Stimulated activated naive CD8-positive, alpha-beta T cell treated with anti-CD3 and anti-CD28 coated beads, Interleukin-15, Interleukin-2, amounts not matched to agents 100 U/mL and 50 U/mL, for 24 hours (primary cell): ENCODE results near the gene ENO1.
"Not testable (repeated sequence)": the region's sequence is repeated elsewhere in the genome, so short reads cannot be mapped to it uniquely, and the experiment has no call there.

Experiments used
- ATAC-seq: fragments of 150-1000 bp; cut with Tn5 transposase; one replicate; pipeline ENCODE4 v1.10.0; 2021
- DNase-seq: peaks from one replicate; pipeline ENCODE4 v3.0.0; 2021

ENO1 gene

DNA sequence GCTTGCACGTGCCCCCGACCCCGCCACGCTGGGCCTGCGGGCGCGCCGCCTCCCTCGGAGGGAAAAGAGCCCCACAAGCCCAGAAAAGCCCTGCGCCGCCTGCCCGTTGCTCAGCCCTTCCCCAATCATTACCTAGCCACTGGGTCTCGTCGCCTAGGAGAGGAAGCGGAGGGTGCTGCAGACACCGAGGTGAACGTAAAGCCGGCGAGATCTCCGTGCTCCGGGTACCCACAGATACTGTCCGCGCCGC, at the start of gene ENO1:
Gene ENO1 (minus strand): TSS at position 239 of the 250 bp plus-strand sequence. CDS start 3,778 bp downstream, outside the sequence.
- ATAC-seq (no peak), DNase-seq (no peak)

DNA sequence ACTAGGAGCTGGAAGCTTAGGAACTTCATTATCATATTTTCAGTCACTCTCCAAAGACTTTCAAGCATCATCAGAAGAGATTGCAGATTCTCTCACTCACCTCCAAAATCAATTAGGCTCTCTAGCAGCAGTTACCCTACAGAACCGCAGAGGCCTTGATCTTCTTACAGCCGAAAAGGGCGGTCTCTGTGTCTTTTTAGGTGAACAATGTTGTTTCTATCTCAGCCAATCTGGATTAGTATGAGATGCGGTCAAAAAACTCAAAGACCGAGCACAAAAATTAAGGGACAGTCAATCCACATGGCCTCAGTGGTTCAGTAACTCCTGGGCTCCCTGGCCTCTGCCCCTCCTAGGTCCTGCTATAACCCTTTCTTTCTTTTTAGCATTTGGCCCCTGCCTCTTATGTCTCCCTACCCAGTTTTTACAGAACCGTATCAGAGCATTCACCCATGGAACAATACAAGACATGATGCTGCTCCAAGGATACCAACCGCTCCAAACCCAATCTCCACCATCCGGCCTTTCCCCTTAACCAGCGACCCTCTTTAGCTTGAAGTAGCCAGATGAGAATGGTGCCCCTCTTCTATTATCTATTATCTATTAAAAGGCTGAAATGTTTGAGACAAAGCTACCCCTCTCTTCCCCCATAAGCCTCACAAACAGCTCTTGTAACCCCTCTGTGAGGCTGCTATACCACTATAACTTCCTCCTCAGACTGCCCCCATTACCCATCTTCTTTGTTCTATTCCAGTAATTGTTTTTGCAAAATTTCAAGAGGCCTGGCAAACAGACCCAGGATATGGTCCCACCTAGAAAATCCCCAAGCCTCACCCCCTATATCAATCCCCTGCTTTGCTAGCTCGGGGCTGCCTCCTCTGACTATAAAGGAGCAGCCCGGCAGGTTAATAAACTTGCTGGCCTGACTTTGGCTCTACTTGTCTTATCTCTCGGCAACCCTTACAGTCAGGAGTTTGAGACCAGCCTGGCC, 48.5 kb upstream of the ENO1 start:
- ATAC-seq = peak; percentile 17
- no peak for DNase-seq

DNA sequence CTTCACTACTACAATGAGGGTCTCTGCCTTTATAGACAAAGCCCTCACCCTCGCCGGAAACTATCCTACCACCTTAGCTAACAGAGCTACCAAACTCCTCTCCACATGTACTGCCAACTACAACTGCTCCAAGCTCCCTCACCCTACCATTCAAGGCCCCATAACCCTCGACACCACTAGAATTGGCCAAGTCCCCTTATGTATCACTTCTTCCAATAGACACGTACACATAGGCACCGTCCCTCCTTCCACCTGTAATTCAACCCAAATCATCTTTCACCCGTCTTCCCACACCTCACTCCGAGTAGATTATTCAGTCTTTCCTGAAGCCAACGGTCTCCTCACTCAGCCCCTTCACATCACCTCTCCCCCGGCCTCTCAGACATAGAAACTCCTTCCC, 47.5 kb upstream of the ENO1 start:
- ATAC-seq (peak; percentile 77), DNase-seq (no peak)

DNA sequence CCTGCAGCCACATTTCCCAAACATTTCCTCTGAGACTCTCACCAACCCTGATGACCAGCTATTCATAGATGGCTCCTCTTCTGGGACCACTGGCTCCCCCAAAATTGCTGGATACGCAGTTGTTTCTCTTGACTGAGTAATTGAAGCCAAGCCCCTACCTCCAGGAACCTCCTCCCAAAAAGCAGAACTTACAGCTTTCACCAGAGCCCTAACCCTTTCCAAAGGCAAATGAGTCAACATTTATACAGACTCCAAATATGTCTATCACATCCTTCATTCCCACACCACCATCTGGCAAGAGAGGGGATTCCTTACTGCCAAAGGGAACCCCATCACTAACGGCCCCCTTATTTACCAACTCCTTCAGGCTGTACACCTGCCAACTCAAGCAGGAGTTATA, 46.9 kb upstream of the ENO1 start:
- no peak for DNase-seq
- no peak for ATAC-seq

DNA sequence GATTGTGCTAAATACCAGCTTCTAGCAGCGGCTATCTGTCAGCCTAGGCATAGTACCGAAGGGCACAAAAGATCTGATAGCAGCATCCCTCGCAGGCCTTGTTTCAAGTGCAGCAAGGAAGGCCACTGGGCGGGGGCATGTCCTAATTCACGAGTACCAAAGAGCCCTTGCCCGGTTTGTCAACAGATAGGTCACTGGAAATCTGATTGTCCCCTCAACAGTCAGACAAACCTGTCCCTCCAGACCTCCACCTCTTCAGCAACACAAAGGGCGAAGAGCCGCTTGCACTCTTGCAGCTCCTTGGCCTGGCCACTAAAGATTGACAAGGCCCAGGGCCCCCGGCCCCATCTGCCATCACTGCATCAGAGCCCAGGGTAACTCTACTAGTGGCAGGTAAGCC, 44.5 kb upstream of the ENO1 start:
- ATAC-seq (no peak), DNase-seq (no peak)

DNA sequence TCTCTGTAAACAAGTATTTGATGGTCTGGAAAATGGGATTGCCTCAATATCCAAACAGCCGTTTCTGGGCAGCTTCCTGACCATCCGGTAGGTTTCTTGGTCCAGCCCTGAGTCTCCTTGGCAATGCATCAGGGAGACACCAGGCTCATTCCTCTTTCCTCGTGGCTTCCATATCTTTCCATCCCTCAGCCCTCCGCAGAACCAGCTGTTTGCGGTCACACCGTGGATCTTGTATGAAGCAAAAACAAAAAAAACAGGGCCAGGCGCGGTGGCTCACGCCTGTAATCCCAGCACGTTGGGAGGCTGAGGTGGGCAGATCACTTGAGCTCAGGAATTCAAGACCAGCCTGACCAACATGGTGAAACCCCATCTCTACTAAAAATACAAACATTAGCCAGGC, 39.0 kb upstream of the ENO1 start:
- ATAC-seq, DNase-seq: not testable (repeated sequence)

DNA sequence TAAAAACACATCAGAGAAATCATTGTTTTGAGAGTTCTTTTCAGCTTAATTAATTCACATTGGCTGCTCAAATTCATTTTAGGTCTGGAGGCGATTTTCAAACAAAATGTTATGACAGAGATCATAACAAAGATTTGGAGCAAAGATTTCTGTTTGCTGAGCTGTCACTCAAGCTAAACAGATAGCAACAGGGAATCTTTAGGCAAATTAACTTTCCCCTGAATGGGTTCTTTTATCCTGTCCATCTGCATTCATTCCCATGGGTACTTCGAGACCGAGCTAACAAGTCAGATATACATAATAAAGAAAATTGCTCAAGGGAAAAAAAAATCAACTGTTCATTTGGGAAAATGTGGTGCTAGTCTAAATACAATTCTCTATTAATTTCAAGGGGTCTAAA, 37.0 kb upstream of the ENO1 start:
- DNase-seq (no peak), ATAC-seq (no peak)

DNA sequence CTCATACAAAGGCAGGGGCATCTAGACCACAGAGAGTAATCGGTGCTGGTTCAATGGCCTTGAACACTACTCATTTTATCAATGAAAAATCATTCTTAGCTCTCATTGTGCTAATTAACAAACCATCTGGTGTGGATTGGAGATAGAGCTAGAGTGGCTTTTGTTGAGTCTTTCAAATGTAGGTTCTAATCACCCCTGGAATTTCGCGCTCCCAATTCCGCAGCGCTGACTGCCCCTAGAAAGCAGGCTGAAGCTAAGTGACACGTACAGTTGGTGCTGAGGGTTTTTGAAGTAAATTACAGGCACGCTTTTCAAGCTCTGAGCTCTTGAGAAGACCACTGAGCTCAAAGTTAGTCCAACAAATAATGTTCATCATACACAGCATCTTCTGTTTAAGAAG, 36.0 kb upstream of the ENO1 start:
- DNase-seq (no peak), ATAC-seq (no peak)

DNA sequence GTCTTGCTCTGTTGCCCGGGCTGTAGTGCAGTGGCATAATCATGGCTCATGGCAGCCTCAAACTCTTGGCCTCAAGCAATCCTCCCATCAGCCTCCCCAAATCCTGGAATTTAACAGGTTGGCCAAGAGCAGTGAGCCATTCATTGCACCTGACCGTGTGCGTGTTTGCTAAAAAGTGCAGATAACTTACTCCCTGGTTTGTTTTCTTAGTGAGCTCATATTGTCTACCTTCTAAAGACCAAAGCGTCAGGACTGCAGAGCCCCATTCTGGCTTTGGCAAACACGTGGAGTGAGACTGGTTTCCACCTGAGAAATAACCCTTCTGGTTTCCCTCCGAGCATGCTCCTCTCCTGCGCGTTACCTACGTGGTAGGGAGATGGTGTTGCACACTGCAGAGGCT, 35.0 kb upstream of the ENO1 start:
- ATAC-seq (no peak), DNase-seq (no peak)

DNA sequence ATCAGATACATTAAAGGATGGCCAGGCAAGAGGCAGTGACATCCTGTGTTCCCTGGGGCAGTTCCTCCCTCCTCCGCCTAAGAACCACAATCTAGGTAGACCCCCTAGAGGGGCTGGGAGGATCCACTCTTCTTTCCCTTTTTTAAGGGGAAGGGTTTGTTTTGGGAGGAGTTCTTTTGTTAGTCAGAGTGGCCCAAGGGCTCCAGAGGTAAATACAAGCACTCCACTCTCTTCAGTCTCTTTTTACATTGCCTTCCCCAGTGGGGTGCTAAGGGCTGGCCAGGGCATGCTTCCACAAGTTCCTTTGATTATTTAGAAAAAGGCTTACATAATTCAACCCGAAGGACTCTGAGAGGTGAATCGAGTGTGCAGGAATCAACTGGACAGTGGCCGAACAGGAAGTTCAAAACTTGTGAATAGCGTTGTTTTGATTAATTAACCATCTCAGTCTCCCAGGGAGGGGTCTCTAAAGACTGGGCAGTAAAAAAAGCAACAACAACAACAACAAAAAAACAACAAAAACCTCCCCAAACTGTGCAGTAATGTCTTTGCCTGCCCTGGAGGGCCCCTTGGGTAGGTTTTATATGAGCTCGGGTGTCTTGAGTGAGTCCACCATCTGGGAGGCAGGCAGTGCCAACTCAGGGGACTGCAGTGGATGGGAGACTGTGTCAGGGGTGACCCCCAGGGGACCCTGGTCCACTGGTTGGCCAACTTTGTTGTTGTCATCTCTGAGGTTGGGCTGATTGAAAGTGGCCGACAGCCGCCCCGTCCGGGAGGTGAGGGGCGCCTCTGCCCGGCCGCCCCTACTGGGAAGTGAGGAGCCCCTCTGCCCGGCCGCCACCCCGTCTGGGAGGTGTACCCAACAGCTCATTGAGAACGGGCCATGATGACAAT, 33.2 kb upstream of the ENO1 start:
- ATAC-seq = no peak
- no peak for DNase-seq

DNA sequence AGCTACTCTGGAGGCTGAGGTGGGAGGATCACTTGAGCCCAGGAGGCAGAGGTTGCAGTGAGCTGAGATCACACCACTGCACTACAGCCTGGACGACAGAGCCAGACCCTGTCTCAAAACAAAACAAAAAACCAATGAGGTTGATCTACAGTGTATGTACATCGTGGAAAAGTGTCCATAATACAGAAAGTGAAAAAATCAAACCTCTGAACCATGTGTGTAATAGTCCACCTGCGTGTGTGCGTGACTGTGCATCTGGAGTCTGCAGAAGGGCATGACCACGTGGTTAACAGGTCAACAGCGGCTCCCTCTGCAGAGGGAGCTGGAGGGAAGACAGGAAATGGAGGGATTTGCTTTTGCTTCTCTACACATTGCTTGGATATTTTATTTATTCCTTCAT, 32.4 kb upstream of the ENO1 start:
- DNase-seq (no peak), ATAC-seq (peak; percentile 57)

DNA sequence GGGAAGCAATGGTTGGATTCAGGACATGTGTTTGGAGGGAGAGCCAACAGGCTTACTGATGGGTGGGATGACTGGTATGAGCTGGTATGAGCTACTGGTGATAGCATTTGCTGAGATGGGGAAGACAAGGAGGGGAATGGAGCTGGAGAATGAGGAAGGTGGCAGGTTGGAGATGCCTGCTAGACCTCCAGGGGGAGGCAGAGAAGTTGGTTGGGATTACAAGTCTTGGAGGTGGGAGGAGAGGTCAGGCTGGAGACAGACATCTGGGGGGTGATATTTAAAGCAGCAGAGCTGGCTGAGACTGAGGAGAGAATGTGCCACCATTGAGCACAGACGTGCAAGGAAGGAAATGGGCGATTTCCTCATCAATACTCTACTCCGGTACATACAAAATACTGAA, 31.8 kb upstream of the ENO1 start:
- ATAC-seq (no peak), DNase-seq (no peak)

DNA sequence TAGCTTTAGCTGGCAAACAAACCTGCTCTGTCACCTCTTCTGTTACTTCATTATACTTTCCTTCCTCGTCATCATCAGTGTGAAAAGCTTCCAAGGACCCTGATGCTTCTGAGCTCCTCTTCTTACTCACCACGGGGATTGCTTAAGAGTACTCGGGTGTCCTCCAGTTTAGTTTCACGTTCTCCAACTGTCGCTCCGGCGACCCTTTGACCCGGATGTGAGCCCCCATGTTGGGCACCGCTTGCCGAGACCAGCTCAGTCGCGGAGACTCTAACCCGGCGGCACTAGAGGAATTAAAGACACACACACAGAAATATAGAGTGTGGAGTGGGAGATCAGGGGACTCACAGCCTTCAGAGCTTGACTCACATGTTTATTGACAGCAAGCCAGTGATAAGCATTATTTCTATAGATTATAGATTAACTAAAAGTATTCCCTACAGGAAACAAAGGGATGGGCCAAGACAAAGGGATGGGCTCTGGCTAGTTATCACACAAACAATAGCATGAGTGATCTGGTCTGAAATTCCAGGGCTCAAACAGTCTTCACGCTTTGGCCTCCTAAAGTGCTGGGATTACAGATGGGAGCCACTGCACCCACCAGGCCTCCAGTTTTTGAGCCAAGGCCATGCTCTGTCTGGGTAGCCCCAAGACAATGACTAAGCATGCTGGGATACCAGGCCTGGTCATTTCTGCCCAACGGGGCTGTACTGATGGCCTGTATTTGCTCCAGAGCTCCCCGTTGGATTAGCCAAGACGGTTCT, 30.1 kb upstream of the ENO1 start:
- no peak for DNase-seq
- no peak for ATAC-seq

DNA sequence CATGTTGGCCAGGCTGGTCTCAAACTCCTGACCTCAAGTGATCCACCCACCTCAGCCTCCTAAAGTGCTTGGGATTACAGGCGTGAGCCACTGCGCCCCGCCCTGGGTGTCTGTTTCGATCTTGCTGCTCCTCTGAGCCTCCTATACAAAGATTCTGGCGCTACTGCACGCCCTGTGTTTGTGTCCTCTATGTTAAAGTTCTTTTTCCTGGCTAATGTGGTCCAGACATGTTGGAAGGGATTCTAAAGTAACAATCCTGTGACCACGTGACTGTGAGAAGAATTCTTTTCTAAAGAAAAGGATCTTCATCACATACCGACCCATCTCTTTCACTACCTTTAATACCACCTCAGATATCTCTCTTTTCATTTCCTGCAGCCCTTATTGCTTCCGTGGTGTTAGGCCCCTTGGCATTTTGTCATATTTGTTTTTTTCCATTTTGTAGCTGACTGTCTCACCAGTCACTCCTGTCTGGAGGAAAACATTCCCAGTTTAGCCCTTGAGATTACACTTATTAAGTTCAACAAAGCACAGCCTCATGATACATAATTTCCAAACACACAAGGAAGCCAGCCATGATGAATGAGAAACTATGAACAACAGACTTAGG, 27.2 kb upstream of the ENO1 start:
- ATAC-seq (peak; percentile 29), DNase-seq (no peak)

DNA sequence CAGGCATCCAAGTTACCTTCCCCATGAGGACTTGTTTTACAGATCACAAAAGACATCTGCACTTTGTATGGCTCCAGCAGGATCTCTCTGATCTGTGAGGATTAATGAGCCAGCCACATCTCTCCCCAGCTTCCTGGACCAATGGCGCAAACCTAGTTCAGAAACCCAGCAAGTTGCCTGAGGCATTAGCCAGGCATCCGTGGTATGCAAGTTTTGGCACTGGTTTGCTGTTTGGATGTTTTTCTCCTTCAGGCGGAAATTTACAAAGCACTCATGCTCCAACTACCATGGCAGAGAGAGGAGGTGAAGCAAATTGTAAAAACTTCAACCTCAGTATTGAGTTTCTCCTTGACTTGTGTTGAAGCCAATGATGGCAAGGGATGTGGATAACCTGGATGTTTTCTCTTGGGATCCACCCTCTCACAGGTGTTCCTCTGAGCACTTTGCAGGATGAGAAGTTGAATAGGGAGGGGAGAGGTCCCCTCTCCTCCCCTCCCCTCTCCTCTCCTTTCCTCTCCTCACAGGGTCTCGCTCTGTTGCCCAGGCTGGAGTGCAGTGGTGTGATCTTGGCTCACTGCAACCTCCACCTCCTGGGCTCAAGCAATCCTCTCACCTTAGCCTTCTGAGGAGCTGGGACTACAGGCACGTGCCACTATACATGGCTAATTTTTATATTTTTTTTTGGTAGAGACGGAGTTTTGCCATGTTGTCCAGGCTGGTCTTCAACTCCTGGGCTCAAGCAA, 25.6 kb upstream of the ENO1 start:
- ATAC-seq (no peak), DNase-seq (no peak)

DNA sequence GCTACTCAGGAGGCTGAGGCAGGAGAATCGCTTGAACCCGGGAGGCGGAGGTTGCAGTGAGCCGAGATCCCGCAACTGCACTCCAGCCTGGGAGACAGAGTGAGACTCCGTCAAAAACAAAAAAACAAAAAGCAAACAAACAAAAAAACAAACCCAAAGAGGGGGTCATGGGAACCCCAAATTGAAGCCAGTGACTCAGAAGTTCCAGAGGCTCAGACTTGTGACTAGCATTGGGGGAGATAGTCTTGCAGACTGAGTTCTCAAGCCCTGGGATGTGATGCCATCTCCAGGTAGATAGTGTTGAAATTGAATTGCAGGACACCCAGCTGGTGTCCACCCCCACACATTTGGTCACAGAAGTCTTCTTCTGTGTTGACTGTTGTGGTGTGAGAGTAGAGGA, 24.9 kb upstream of the ENO1 start:
- ATAC-seq (no peak), DNase-seq (no peak)

DNA sequence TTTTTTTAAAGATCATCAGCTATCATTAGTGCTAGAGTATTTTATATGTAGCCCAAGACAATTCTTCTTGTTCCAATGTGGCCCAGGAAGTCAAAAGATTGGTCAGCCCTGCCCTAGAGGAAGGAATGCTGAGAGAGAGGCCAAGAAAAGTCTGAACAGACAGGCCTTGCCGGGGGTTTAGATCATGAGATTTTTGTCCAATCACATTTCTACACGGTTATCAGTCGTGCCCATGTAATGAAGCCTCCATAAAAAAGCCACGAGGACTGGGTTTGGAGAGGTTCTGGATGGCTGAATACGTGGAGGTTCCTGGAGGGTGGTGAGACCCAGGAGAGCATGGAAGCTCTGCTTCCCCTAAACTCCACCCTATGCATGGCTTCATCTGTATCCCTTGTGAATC, 24.3 kb upstream of the ENO1 start:
- ATAC-seq = no peak
- DNase-seq = no peak

DNA sequence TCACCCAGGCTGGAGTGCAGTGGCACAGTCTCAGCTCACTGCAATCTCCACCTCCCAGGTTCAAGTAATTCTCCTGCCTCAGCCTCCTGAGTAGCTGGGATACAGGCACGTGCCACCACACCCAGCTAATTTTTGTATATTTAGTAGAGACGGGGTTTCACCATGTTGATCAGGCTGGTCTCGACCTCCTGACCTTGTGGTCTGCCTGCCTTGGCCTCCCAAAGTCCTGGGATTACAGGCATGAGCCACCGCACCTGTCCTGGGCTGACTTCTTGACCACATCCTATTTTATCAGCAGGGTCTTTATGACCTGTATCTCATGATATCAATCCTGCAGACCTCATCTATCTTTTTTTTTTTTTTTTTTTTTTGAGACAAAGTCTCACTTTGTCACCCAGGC, 22.2 kb upstream of the ENO1 start:
- ATAC-seq, DNase-seq: not testable (repeated sequence)

DNA sequence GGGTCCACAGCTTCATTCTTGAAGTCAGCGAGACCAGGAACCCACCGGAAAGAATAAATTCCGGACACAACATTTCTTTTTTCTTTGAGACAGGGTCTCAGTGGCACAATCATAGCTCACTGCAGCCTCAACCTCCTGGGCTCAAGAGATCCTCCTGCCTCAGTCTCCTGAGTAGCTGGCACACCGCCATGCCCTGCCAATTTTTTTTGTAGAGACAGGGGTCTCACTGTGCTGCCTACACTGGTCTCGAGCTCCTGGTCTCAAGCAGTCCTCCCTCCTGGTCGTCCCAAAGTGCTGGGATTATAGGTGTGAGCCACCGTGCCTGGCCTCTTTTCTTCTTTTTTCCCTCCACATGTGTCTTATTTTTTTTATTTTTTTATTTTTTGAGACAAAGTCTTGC, 20.6 kb upstream of the ENO1 start:
- ATAC-seq (no peak), DNase-seq (no peak)

DNA sequence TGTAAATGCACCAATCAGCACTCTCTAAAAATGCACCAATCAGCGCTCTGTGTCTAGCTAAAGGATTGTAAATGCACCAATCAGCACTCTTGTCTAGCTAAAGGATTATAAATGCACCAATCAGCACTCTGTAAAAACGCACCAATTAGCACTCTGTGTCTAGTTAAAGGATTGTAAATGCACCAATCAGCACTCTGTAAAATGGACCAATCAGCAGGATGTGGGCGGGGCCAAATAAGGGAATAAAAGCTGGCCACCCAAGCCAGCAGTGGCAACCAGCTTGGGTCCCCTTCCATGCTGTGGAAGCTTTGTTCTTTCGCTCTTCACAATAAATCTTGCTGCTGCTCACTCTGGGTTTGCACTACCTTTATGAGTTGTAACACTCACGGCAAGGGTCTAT, 19.9 kb upstream of the ENO1 start:
- DNase-seq, ATAC-seq: not testable (repeated sequence)

DNA sequence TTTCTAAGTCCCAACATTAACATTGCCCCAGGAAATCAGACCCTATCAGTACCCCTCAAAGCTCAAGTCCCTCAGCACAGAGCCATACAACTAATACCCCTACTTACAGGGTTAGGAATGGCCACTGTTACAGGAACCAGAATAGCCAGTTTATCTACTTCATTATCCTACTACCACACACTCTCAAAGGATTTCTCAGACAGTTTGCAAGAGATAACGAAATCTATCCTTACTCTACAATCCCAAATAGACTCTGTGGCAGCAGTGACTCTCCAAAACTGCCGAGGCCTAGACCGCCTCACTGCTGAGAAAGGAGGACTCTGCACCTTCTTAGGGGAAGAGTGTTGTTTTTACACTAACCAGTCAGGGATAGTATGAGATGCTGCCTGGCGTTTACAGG, 19.0 kb upstream of the ENO1 start:
- ATAC-seq, DNase-seq: not testable (repeated sequence)
